GM10847 (cell line): ENCODE data around the gene GP1BB.

Experiments
- POLR2A ChIP-seq: IDR thresholded peaks from 2 replicates; pipeline ENCODE4 v1.6.1; 2011; ENCODE audit not compliant: insufficient read length; ENCODE audit errors: extremely low read depth

Gene GP1BB

GRCh38 chr22:19740586-19740985 is 17.2 kb downstream of the GP1BB start:
- no peak for TF ChIP-seq POLR2A

GRCh38 chr22:19741053-19741452 is 17.7 kb downstream of the GP1BB start:
- no peak for TF ChIP-seq POLR2A

- no peak for TF ChIP-seq POLR2A
Observed at GRCh38 chr22:19742160-19743066, 19.1 kb downstream of the GP1BB start.

DNA sequence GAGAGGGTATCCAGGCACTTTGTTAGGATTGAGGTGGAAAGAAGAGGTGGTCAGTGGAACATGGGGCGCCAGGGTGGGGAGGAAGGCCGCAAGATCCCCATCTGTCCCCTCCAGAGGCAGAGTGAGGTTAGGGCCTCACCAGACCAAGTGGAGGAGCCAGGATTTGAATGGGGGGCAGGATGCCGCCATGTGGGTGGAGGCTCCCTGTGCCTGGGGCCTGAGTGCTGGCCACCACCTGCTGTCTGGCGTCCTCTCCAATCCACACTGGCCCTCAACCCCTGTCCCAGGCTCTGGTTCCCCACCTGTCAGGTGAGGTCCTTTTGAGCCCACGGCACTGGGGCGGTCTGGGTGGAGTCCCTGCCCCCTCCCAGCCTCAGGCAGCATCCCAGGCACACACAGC is 19.7 kb downstream of the GP1BB start:
- no peak for TF ChIP-seq POLR2A

DNA sequence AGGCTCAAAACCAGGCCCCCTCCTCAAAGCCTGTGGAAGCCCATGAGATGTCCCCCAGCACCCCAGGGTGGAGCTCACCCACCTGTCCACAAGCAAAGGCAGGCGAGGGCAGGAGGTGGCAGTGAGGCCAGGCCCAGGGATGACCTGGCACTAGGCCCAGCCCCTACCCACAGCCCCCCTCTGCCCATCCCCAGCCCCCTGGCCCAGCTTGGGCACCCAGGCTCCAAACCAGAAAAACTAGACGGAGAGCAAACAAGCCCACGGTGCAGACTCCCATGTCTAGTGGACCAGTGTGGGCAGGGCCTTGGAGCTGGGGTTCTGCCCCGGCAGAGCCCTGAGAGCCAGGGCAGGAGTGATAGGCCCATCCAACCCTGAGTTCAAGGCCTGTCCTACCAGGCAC is 20.3 kb downstream of the GP1BB start:
- TF ChIP-seq POLR2A = no peak

- no peak for TF ChIP-seq POLR2A
Observed at GRCh38 chr22:19744350-19745006, 21.1 kb downstream of the GP1BB start.

DNA sequence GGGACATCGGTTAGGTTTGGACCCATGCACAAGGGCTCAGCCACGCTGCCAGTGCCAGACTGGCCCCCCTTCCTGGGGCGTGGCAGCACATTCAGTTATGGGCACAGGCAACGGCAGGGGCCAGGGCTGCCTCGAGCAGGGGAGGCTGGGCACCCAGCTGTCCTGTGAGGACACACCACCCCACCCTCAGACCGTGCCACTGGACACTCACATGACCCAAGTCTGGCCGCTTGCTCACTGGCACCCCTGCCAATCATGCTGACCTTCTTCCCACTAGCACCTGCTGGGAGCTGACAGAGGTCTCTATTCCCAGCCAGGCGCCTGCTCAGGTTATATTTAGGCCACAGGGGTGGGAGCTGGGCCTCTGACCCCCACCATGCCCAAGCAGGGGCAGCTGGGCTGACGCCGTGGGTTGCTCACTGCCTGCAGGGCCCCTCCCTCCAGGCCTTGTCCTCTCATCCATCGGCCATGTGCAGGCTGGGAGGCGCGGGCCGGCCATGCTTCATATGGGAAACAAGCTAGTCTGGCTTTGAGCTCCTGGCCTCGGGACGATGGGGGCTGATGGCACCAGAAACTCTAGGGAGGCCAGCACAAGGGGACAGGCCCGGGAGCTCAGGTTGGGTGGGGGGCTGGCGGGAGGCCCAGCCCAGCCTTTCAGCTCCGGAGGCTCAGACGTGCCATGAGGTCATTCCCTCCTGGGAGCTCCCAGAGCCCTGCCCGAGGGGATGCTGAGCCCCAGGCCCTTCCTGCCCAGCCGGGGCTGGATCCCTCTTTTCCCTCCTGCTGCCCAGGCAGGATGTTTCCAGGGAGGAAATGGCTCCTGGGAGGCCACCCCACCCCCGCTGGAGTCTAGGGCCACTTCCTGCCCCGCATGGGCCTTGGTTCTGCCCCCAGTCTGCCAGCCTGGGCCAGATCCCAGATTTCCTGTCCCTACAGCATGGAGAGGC is 22.1 kb downstream of the GP1BB start:
- TF ChIP-seq POLR2A = no peak

- no peak for TF ChIP-seq POLR2A
Observed at GRCh38 chr22:19746726-19747125, 23.4 kb downstream of the GP1BB start.

DNA sequence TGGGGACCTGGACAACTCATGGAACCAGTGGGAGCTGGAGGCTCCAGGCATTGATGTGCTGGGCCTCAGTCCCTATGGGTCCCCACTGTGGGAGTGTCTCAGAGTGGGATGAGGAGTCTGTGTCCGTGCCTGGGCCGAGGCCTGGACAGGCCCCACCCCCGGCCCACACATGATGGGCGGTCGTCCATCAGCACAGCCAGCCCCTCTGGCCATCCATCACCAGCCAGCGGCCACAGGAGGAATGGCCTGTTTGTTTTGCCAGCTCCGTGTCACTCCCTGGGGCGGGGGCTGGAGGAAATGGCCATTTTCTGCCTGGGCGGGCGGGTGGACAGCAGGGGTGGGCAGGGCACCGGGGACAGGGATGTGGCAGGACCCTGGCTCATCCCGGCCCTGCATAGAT is 24.2 kb downstream of the GP1BB start:
- TF ChIP-seq POLR2A = no peak

DNA sequence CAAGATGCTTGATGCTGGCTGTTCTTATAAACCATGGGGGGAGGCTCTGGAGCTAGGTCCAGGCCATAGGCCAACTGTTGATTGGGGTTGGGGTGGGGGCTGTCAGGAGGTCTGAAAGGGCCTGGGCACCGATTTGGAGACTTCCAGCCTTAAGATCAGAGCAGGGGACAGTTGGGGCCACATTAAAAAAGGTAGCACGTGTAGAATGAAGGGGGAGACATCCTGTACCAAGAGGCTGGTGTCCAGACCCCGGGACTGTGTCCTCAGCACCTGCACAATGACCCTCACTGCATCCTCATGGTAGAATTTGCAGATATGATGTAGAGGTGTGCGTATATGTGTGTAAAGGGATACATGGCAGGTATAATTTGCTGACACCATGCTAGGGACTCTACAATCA is 24.8 kb downstream of the GP1BB start:
- TF ChIP-seq POLR2A = no peak

GRCh38 chr22:19748991-19749664 is 25.8 kb downstream of the GP1BB start:
- TF ChIP-seq POLR2A = no peak

DNA sequence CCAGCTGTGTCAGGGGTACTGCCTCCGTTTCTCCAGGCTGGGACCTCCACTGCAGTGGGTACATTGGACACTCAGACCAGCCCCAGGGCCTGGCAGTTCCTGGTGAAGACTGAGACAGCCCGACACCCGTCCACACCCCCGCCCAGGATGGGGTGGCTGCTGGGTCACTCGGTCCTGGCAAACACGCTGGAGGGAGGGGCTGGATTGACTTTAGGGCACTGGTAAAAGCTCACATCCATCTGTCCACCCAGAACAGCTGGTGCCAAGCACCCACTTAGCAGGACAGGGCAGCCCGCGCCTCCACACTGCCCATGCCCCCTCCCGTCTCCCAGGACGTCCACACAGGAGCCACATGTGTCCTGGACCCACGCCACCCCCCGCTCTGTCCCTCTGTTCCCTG is 26.5 kb downstream of the GP1BB start:
- no peak for TF ChIP-seq POLR2A

DNA sequence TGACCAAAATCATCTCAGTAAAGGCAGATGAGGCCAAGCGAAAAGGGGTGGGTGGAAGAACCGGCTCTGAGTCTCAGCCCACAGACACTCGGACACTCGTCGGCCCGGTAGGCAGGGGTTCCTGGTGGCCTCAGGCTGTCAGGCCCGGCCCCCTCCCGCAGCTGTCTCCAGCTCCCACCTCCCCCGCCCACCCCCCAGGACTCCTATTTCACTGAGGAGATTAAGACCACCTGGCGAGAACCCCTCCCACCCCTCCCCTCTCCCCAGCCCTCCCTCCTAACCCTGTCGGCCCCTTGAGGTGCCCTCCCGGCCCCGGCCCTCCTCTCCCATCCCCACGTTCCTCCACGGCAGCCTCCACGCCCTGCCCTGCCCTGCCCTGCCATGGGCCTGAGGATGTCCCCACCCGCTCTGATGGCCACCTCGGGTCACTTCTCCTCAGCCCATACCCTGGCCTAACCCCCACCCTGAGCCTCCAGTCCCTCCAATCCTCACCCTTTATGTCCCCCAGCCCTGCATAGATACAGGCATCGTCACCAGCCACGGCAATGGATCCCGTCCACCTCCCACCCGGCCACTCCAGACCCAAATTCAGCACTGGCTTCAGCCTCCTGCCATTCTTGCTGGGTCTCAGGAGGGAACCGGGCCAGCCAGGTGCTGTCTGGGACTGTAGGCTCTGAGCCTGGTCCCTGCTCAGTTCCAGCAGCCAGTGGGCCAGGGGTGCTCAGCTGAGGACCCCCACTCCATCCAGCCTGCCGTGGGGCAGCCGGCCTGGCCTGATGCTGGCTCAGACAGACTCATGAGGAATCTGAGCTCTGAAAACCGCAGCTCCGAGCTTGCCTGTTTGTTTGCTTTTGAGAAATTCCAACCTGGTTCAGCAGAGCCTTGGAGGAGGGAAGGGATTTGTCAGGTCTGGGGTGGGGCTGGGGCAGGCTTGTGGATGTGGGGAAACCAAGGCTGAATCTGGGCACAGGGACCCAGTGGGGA is 27.5 kb downstream of the GP1BB start:
- TF ChIP-seq POLR2A = no peak

GRCh38 chr22:19751497-19752245 is 28.3 kb downstream of the GP1BB start:
- no peak for TF ChIP-seq POLR2A
